Renal cortex interstitium (tissue), 11 donors: ENCODE measurements around the gene FAM83E. TPM values are rescaled to one million over a fixed set of nuclear protein-coding genes. Genes with fewer than 3 reads are reported as not detected.
A peak's percentile ranks its signal among the peaks of the same experiment; 100 is the strongest.

Source experiments
- DNase-seq, 11 donors: peaks; one replicate each; pipeline ENCODE4 v3.0.0-alpha.2; 2013; ENCODE audit warnings: low read depth in 9 of 11, low spot score in 4 of 11; ENCODE audit errors: extremely low read depth in 1 of 11
- polyA plus RNA-seq, 3 donors: library from polyadenylated mRNA; unstranded; fragments of 120-200 nt; gene quantifications; one replicate each; pipeline ENCODE4 v1.2.1, GENCODE V29; 2013; ENCODE audit not compliant: insufficient read length in 3 of 3

Gene FAM83E
- polyA plus RNA-seq, 3 donors: 0.88 to 1.2 (median 1.1) TPM

DNA sequence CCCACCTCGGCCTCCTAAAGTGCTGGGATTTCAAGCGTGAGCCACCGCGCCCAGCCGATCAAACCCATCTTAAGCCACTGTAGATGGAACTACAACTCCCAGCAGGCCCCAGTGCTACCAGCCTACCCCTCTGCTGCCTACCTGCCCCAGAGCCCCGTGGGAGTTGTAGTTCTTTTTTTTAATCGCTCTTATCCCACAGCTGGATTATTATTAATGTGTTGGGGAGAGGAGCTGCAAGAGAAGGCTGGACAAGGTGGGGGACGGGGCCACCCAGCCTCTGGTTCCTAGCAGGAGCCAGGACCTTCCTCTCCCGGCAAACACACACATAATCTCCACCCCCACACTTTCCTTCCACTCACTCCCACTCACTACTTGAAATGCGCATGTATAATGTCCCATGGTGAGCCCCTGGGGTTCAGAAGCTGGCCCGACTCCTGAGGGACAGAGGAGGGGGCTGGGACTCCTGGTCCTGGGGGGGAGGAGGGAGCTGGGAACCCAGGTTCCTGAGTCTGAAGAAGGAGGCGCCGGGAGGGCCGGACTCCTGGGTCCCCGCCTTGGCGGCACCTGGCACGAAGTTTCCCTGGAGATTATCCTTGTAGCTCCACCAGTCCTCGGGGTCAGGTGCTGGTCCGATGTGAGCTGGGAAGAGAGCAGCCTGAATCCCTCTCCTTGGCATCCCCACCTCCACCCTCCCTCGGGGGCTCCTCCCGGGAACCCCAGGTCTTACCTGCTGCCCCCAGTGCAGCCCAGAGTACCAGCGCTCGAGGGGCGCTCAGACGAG is 30.2 kb upstream of the FAM83E start:
- DNase-seq: peak in 3 of 11 donors; percentile 69 to 79 (median 78)

DNA sequence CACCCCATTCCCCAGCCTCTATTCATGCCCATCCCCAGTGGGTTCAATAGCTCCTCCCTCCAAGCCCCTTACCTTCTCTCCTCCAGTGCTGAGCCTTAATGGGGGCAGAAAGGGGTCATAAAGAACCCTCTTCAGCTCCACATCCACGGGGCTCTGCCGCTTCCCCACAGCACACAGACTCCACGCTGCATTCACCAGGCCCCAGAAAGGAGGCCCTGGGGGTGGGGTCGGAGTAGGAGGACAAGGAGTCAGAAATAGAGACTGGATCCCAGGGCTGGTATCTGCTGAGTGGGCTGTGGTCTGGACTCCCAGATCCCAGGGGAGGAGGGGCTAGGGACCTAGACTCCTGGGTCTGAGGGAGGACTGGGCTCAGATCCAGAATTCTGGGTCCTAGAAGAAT is 29.5 kb upstream of the FAM83E start:
- DNase-seq: no peak

DNA sequence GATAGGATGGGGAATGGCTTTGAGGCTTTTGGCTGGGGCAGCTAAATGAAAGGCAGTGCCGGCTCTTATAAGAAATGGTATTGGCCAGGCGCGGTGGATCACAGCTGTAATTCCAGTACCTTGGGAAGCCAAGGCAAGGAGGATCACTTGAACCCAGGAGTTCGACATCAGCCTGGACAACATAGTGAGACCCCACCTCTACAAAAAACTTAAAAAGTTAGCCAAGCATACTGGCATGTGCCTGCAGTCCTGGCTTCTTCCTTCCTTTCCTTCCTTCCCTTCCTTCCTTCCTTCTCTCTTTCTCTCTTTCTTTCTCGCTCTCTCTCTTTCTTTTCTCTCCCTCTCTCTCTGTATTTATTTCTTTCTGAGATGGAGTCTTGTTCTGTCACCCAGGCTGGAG is 28.0 kb upstream of the FAM83E start:
- no peak for DNase-seq

DNA sequence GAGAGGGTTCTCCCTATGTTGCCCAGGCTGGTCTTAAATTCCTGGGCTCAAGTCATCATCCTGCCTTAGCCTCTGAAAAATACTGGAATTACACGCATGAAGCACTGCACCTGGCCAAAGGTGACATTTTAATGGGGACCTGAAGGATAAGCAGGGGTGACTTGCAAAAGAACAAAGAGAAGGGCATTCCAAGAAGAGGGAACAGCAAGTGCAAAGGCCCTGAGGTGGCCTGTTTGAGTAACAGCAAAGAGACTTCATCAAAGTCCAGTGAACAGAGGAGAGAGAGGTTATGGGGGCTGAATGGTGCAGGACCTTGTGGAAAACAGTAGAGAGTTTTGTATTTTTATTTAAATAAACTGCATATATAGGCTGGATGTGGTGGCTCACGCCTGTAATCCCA is 27.0 kb upstream of the FAM83E start:
- DNase-seq: no peak

DNA sequence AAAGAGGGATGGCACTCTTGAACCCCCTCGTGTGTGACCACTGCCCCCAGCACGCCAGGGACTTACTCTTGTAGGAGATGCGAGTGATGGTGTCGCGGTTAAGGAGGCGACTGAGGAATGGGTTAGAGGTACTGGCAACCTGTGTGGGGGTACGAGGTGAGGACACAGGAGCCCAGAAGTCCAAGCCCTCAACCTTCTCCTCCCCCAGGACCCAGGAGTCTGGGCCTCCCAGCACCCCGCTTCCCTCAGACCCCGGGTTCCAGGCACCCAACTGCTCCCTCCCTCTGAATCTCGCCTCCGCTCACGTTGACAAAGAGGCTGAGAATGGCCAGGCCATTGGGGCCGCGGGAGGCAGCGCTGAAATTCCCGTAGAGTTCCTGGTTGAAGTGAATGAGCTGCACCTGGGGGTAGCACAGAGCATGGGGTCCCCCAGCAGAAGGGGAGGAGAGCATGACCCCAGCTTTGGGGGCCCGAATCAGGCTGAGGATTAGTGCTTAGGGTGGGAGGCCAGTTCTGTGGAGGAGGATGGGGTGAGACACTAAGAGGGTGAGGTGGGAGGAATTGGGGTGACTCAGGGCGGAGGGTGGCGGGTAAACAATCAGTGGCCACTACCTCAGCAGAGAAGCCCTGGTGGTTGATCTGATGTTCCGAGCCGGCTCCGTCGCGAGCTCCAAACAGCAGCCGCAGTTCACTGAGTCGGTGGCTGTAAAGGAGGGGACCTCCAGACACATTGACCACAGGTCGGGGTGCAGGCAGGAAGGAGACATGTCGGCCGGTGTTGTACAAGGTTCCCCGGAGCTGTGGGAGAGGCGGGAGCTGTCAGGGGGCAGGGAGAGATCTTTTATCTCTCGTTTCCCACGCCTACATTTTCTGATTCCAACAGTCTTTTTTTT is 24.9 kb upstream of the FAM83E start:
- DNase-seq: no peak

DNA sequence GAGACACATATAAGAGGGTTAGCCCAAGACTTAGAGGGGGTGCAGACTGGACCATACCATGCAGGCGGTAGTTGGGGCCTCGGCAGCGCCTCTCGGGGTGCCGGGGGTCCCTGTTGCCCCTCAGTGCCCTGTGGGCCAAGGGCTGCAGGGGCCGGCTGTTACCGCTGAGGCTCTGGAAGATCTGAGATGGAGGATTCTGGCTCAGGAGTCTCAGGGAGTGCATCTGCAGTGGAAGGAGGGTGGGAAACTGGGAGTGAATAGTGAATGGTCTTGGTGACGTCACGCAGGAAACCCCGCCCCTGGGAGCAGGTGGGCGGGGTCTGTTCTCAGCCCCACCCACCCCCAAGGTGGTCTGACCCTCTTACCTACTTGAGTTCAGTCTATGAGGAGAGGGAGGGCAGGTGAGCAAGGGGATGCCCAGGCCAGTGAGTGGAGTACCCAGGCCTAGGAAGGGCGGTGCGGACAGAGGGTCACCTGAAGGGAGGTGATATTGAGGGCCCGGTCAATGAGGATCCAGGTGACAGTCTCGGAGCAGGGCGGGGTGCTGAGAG is 24.0 kb upstream of the FAM83E start:
- no peak for DNase-seq

DNA sequence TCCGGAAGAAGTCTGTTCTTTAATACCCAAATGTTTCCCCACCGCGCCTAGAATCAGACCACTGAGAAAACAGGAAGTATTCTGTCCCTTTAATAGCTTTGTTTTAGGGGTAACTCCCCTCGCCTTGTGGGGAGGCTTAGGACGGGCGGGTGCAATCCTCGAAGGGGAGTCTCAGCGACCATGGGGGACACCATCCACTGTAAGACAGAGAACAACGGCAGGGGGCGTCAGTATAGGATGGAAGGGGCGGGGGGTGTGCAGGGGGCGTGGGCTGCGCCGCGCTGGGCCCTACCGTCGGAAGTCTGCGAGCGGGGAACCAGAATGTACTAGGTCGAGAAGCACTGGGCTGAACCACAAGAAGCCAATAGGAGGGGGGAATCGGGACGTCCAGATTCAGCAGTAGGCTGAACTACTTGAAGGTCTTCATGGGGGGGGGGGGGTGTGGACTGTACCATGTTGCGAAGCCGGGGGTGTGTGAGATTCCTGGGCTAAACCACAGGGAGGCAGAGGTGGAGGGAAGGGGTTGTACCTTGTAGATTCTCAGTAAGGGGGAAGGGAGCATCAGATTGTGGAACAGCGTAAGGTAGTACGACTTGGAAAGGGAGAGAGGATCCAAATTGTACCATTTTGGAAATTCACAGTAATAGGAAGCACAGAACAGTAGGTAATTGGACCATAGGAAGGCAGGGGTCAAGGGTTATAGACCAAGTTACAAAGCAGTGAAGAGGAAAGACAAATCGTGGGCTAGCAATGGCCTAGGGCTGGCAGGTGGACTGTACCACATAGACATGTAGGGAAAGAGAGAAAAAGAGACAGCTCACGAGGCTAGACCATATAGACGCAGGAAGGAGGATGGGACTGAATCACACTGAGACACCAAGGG is 23.3 kb upstream of the FAM83E start:
- peak in 9 of 11 donors; percentile 84 to 96 (median 92) for DNase-seq

DNA sequence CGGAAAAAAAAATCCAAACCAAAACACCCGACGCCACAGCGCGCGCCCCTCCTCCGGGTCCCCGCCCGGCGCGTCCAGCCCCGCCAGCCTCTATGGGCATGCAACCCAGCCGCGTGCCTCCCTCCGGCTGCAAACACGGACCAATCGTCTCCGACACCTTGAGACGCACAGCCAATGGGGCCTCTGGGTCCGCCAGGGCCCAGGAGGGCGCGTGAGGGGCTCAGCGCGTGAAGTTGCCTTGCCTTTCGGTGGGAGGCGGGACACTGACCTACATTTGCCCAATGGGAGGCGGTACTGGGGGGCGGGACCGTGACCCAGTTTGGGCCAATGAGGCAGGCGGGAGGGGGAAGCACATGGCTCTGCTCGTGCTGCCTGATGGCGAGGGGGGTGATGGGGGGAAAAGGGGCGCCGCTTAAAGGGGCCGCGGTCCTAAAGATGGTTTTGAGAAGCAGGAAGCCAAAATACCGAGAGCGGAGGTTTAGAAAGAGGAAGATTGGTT is 22.6 kb upstream of the FAM83E start:
- peak; percentile 95 to 100 (median 98) for DNase-seq

DNA sequence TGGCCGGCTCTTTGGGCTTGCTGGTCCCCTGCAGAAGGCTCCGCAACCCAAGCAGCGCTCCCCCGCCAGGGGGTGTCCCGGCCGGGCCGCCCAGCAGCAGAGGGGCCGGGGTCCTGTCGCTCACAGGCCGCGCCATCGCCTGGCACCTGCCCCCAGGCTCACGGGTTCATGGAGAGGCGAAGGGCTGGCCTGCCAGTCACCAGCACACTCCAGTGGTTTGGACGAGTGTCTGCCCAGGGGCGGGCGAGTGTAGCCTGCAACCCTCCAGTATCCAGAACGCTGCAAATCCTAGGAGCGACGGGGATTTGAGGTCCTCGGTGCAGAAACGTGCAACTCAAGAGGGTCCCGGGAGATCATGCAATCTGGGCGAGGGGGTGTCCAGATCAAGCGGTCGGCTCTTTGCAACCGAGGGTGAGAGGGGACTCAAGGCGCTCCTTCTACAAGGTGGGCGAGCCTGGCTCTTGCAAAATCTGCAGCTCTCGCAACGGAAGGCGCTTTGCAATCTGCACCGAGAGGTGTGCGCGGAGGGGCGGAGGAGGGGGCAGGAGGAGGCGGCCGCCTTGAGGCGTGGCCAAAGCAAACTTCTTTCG is 22.1 kb upstream of the FAM83E start, which contains the start of gene DBP:
Gene DBP (minus strand): TSS at position 521 of the 590 bp plus-strand sequence. CDS start 385 bp downstream, at position 136.
- no peak for DNase-seq

DNA sequence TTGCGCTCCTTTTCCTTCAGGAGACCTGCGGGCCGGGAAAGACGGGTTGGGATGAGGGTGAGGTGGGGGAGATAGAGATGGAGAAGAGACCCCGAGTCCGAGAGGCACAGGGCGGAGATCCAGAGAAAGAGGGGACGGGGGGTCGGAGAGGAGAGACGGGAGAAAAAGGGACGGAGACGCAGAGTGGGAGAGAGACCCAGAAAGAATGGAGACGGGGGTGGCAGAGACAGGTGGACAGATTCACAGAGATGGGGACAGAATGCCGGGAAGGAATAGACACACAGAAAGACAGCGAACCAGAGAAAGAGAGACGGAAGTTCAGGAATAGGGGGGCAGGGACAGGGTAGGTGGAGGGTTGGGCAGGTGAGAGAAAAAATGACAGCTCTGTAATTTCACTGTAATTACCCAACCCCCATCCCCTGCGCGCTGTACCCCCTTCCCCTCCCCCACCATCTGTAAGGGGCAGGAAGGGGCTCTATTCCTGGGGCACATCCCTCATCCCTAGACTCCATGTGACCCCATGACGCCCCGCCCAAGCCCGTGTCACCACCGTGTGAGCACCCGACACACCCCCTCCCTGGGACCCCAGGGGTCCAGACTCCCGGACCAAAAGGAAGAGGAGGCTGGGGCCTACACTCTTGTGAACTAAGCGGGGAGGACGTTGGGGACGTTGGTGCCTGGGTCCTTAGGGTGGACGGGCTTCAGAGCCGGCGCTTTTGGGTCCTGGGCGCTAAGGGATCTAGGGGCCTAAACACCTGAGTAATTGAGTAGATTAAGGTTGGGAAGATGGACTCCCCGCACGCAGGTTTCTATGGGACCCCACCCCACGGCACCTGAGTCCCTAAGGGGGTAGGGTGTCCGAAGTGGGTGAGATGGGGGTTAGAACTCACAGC is 21.3 kb upstream of the FAM83E start:
- no peak for DNase-seq

DNA sequence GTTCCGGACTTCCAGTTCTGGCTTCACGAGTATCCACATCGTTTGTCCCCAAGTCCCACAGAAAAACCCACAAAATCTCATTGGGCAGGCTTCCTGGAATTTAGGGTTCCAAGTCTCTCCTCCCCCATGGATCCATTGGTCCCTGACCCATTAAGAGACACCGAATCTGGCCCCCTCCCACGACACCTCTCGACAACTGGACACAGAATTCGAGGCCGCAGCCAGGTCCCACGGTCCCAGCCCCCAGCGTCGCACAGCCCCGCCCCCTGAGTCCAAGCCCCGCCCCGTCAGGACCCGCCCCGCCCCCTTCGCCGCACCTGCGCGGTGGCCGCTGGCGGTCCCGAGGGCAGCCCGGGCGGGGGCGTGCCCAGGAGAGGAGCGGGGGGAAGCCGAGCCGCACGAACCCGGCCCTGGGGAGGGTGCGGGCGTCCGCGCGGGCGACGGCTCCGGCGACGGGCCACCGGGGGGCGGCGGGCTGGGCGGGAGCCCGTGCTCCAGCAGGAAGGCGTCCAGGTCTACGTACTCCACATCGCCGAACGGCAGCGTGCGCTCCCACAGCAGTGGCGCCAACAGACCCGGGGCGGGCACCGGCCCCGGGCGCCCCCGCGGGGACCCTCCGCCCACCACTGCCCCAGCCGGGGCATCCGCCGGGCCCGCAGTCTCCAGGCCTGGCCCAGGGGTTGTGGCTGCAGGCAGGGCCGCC is 20.5 kb upstream of the FAM83E start:
- no peak for DNase-seq

DNA sequence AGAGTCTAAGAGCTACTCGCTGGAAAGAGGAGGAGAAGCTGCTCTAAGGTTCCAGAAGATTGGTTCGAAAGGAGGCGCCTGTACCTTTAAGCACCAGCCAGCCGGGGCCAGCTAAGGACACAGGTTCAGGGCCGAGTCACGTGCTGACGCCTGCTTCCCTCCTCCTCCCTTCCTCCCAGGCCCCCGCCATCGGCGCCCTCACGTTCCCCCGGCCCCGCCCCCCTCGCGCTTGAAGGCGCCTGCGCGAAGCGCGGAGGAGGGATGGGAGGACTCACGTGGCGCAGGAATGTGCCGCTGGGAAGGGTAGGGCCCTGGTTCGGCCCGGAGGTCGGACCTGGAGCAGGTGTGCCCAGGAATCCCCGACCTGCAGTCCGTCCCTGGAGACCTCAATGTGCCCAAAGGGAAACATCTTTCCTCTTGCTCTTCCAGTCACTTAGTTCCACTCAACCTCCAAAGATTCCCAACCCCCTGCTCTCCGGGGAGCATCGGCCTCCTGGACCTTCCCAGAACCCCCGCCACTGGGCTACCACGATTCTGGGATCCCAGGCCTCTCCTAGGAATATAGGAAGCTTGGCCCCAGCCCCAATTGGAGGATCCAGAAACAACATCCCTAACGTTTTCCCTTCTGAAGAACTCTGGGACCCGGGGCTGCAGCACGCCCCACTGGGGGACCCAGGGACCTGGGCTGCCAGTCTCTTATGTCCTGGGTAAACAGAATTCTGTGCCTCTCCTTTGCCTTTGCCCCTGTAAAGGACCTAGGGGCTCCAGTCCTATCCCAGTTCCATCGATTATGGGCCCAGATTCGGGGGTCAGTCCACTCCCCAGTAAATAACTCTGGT is 19.8 kb upstream of the FAM83E start:
- peak in 10 of 11 donors; percentile 88 to 95 (median 94) for DNase-seq

DNA sequence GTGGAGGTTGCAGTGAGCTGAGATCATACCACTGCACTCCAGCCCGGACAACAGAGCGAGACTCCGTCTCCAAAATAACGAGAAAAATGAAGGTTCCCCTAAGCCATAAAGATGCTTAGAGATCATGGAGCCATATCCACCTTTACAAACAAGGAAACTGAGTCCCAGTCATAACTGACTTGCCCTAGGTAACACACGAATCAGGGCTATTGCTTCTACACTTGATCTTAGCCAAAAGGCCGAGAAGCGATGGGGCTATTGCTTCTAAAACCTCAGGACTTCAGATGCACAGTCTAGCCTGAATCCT is 19.1 kb upstream of the FAM83E start:
- DNase-seq: no peak

DNA sequence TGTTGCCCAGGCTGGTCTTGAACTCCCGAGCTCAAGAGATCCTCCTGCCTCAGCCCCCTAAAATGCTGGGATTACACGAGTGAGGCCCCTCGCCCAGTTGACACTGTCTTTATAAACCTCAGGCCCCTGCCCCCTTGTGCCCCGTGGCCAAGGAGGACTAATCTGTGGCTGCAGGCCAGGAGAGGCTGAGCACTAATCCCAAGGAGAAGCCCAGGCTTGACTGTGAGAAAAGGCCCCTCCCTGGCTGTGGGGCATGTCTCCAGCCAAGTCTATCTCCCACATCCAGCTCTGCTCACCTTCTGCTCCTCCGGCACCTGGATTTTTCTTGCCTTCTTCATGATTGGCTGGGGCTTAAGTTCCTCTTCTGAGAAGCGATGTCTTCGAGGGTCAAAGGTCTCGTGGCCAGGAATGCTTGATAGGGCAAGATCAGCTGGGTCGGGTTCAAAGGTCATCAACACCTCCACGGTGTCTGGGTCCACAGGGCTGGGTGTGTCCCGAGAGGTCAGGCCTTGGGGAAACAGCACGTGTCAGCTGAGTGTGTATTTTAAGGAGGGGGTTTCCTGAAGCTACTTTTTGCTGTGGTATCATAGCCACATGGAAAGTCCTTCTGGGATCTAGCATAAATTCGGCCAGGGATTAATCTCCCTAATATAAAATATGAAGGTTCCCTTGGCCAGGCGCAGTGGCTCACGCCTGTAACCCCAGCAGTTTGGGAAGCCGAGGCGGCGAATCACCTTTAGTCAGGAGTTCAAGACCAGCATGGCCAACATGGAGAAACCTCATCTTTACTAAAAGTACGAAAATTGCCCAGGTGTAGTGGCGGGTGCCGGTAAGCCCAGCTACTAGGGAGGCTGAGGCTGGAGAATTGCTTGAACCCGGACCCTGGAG is 18.5 kb upstream of the FAM83E start:
- DNase-seq: no peak

DNA sequence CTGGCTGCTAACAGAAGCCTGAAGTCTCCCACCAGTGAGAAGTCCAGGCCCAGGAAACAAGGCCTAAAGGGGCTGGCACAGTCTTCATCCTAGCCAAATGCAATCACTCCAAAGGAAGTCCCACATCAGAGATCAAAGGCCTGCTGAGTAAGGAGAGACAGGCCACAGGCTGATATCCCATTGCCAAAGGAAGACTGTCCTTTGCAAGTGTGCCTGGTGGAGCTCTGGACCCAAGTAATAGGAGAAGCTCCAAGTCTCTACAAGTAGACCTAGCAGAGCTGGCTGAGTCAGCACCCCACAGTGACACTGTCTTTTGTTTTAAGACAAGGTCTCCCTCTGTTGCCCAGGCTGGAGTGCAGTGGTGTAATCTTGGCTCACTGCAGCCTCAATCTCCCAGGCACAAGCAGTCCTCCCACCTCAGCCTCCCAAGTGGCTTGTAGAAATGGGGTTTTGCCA is 17.8 kb upstream of the FAM83E start:
- DNase-seq: no peak
